ENCODE measurements around the gene CDC73. TPM values are rescaled to one million over a fixed set of nuclear protein-coding genes. Genes with fewer than 3 reads are reported as not detected.

CDC73 gene
- 9.7 TPM in 2 replicates for total RNA-seq (2014; rRNA removed; shearing (Covaris generic))

GRCh38 chr1:193121616-193122593 lies at the start of gene CDC73:
TSS of gene CDC73 (plus strand) at chr1:193122031. CDS start at chr1:193122201, 170 bp downstream.
- DNase-seq (ENCODE audit: low spot score): peak; percentile 97

- no peak for DNase-seq (ENCODE audit: low spot score)
These were observed 43.8 kb upstream of the CDC73 start for GRCh38 chr1:193077991-193078390.

- no peak for DNase-seq (ENCODE audit: low spot score)
These were observed 42.6 kb upstream of the CDC73 start for GRCh38 chr1:193079187-193079586.

GRCh38 chr1:193083365-193084088 lies 38.3 kb upstream of the CDC73 start:
- DNase-seq (ENCODE audit: low spot score): no peak

GRCh38 chr1:193085263-193085662 lies 36.6 kb upstream of the CDC73 start:
- no peak for DNase-seq (ENCODE audit: low spot score)

GRCh38 chr1:193086342-193086741 lies 35.5 kb upstream of the CDC73 start:
- no peak for DNase-seq (ENCODE audit: low spot score)

GRCh38 chr1:193087893-193088292 lies 33.9 kb upstream of the CDC73 start:
- no peak for DNase-seq (ENCODE audit: low spot score)

- DNase-seq (ENCODE audit: low spot score): no peak
These were observed 31.0 kb upstream of the CDC73 start for GRCh38 chr1:193090865-193091264.

GRCh38 chr1:193094112-193094511 lies 27.7 kb upstream of the CDC73 start:
- DNase-seq (ENCODE audit: low spot score): no peak

- DNase-seq (ENCODE audit: low spot score): no peak
These were observed 19.2 kb upstream of the CDC73 start for GRCh38 chr1:193102662-193103061.

GRCh38 chr1:193103759-193104501 lies 17.9 kb upstream of the CDC73 start:
- DNase-seq (ENCODE audit: low spot score): peak; percentile 32

- DNase-seq (ENCODE audit: low spot score): peak; percentile 65
These were observed 17.3 kb upstream of the CDC73 start for GRCh38 chr1:193104502-193104906.

- DNase-seq (ENCODE audit: low spot score): peak; percentile 84
These were observed 16.7 kb upstream of the CDC73 start, which contains the start of gene GLRX2 for GRCh38 chr1:193104907-193105820. TSS of gene GLRX2 (minus strand) at chr1:193105414. CDS start at chr1:193105382, 32 bp downstream.

- no peak for DNase-seq (ENCODE audit: low spot score)
These were observed 16.0 kb upstream of the CDC73 start for GRCh38 chr1:193105821-193106177.

GRCh38 chr1:193108471-193108870 lies 13.4 kb upstream of the CDC73 start:
- DNase-seq (ENCODE audit: low spot score): no peak

- DNase-seq (ENCODE audit: low spot score): no peak
These were observed 12.2 kb upstream of the CDC73 start for GRCh38 chr1:193109619-193110018.

- DNase-seq (ENCODE audit: low spot score): no peak
These were observed 11.6 kb upstream of the CDC73 start for GRCh38 chr1:193110246-193110645.

- no peak for DNase-seq (ENCODE audit: low spot score)
These were observed 11.0 kb upstream of the CDC73 start for GRCh38 chr1:193110864-193111263.

- peak; percentile 26 for DNase-seq (ENCODE audit: low spot score)
These were observed 10.2 kb upstream of the CDC73 start for GRCh38 chr1:193111641-193112090.

GRCh38 chr1:193113258-193113991 lies 8.4 kb upstream of the CDC73 start:
- no peak for DNase-seq (ENCODE audit: low spot score)
